HG02571 (cell line): Measurements from ENCODE around the gene MFAP2.

Source experiments
- ATAC-seq: cut with Tn5 transposase; IDR thresholded peaks from one replicate; pipeline ENCODE4 v1.9.1; 2021; ENCODE audit warnings: mild to moderate bottlenecking, moderate library complexity; ENCODE audit not compliant: unreplicated experiment

MFAP2 gene

GRCh38 chr1:16981269-16981849 is 939 bp upstream of the MFAP2 start:
- no peak for ATAC-seq

- ATAC-seq: no peak
Measured at GRCh38 chr1:16979475-16980327, 719 bp downstream of the MFAP2 start.

GRCh38 chr1:16978567-16979474 is 1.6 kb downstream of the MFAP2 start:
- no peak for ATAC-seq

- ATAC-seq: no peak
Measured at GRCh38 chr1:16978139-16978538, 2.3 kb downstream of the MFAP2 start.

- no peak for ATAC-seq
Measured at GRCh38 chr1:16977377-16977776, 3.0 kb downstream of the MFAP2 start.

- ATAC-seq: no peak
Measured at GRCh38 chr1:16976966-16977365, 3.5 kb downstream of the MFAP2 start.

- ATAC-seq: no peak
Measured at GRCh38 chr1:16975838-16976237, 4.6 kb downstream of the MFAP2 start.

- no peak for ATAC-seq
Measured at GRCh38 chr1:16975211-16975610, 5.2 kb downstream of the MFAP2 start.

- no peak for ATAC-seq
Measured at GRCh38 chr1:16973215-16973614, 7.2 kb downstream of the MFAP2 start.

- ATAC-seq: no peak
Measured at GRCh38 chr1:16972189-16972895, 8.1 kb downstream of the MFAP2 start.

GRCh38 chr1:16971341-16972188 is 8.9 kb downstream of the MFAP2 start:
- ATAC-seq: no peak

- no peak for ATAC-seq
Measured at GRCh38 chr1:16970132-16970910, 10.1 kb downstream of the MFAP2 start.

- no peak for ATAC-seq
Measured at GRCh38 chr1:16969651-16970050, 10.8 kb downstream of the MFAP2 start.

GRCh38 chr1:16969057-16969611 is 11.3 kb downstream of the MFAP2 start:
- ATAC-seq: no peak

- no peak for ATAC-seq
Measured at GRCh38 chr1:16968372-16968771, 12.0 kb downstream of the MFAP2 start.

GRCh38 chr1:16967962-16968361 is 12.5 kb downstream of the MFAP2 start:
- ATAC-seq: no peak

- no peak for ATAC-seq
Measured at GRCh38 chr1:16967095-16967575, 13.3 kb downstream of the MFAP2 start.

GRCh38 chr1:16966282-16966681 is 14.1 kb downstream of the MFAP2 start:
- ATAC-seq: no peak
